Lower lobe of right lung (tissue), 2 donors: ENCODE measurements around the gene CPLX1. TPM values are rescaled to one million over a fixed set of nuclear protein-coding genes. Genes with fewer than 3 reads are reported as not detected.

Source experiments
- ATAC-seq, 2 donors: fragments of 200-7000 bp; cut with Tn5 transposase; one replicate each; pipeline ENCODE4 v1.9.1; 2020 to 2022; ENCODE audit warnings: mild to moderate bottlenecking in 2 of 2, moderate library complexity in 2 of 2
- DNase-seq: peaks from one replicate; pipeline ENCODE4 v3.0.0-alpha.2; 2020
- H3K27ac ChIP-seq: fragments of 200-600 bp; one replicate; pipeline ENCODE4 v1.8.0; 2022
- H3K27me3 ChIP-seq: fragments of 200-600 bp; one replicate; pipeline ENCODE4 v1.8.0; 2022; ENCODE audit warnings: low read depth
- H3K36me3 ChIP-seq: fragments of 200-600 bp; one replicate; pipeline ENCODE4 v1.8.0; 2022; ENCODE audit warnings: mild to moderate bottlenecking
- H3K4me1 ChIP-seq: fragments of 200-600 bp; one replicate; pipeline ENCODE4 v1.8.0; 2022
- H3K4me3 ChIP-seq: fragments of 200-600 bp; one replicate; pipeline ENCODE4 v1.8.0; 2022; ENCODE audit warnings: mild to moderate bottlenecking
- H3K9me3 ChIP-seq: fragments of 200-600 bp; one replicate; pipeline ENCODE4 v1.8.0; 2022
- intact Hi-C: fragments of 100-400 bp; cut with DNase I; formaldehyde crosslinking; loops from one replicate; pipeline ENCODE4 v1.11.0; 2022
- total RNA-seq: library from RNA; stranded (reverse); fragmentation: NEBNext Ultra II Directional; extraction: Animal tissue kit (Norgen Biotek cat#: 25700); gene quantifications from one replicate; pipeline ENCODE4 v1.2.1, GENCODE V29; 2021
- TF ChIP-seq, protein P1 (sequence below): fragments of 200-600 bp; IDR thresholded peaks from one replicate; pipeline ENCODE4 v1.8.0; 2022; ENCODE audit warnings: antibody characterized with exemption, mild to moderate bottlenecking
- donor health status: DM: no; HTN: yes; CAD: no; lungs with severe emphysema.

Gene CPLX1
- total RNA-seq, 1 donor from 2014 or later = 3.9 TPM

DNA sequence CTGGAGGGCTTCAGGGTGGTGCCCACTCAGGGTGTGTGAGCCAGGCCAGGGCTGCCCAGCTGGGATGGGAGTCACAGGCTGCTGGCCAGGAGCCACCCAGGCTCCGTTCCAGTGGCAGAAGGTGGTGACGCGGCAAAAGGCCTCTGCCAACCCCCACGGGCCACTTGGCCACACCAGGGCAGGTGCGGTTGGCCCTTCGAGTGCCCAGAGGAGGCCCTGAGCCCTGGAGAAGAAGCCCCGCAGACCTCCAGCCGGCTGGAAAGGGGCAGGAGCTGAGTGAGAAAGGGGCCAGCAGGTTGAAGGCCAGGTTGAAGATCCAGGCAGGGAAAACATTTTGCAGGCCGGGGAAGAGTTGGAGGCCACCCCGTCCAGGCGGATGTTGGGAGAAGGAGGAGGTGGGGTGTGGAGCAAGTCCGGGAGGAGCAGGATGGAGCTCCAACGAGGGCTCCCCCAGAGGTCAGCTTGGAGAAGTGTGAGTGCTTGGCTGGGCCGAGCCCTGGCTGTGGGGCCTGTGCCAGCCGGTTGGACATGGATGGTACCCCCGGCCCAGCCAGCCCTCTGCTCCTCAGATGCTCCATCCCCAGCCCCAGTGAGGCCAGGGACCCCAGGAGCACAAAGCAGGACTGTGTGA, 2.8 kb upstream of the CPLX1 start:
- Histone ChIP-seq H3K9me3 (no peaks in the 10 kb centered on the region), H3K4me3 (no peak overlapping the region), H3K27ac (no peak overlapping the region), H3K36me3 (no peaks in the 10 kb centered on the region), H3K27me3 (peaks cover 65% of the 10 kb centered on the region), H3K4me1 (peaks cover 6% of the 10 kb centered on the region)
- TF ChIP-seq, protein P1, sequence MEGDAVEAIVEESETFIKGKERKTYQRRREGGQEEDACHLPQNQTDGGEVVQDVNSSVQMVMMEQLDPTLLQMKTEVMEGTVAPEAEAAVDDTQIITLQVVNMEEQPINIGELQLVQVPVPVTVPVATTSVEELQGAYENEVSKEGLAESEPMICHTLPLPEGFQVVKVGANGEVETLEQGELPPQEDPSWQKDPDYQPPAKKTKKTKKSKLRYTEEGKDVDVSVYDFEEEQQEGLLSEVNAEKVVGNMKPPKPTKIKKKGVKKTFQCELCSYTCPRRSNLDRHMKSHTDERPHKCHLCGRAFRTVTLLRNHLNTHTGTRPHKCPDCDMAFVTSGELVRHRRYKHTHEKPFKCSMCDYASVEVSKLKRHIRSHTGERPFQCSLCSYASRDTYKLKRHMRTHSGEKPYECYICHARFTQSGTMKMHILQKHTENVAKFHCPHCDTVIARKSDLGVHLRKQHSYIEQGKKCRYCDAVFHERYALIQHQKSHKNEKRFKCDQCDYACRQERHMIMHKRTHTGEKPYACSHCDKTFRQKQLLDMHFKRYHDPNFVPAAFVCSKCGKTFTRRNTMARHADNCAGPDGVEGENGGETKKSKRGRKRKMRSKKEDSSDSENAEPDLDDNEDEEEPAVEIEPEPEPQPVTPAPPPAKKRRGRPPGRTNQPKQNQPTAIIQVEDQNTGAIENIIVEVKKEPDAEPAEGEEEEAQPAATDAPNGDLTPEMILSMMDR = no peak
- intact Hi-C loops = no loop called here
- ATAC-seq (no peak), DNase-seq (peak; percentile 41)

DNA sequence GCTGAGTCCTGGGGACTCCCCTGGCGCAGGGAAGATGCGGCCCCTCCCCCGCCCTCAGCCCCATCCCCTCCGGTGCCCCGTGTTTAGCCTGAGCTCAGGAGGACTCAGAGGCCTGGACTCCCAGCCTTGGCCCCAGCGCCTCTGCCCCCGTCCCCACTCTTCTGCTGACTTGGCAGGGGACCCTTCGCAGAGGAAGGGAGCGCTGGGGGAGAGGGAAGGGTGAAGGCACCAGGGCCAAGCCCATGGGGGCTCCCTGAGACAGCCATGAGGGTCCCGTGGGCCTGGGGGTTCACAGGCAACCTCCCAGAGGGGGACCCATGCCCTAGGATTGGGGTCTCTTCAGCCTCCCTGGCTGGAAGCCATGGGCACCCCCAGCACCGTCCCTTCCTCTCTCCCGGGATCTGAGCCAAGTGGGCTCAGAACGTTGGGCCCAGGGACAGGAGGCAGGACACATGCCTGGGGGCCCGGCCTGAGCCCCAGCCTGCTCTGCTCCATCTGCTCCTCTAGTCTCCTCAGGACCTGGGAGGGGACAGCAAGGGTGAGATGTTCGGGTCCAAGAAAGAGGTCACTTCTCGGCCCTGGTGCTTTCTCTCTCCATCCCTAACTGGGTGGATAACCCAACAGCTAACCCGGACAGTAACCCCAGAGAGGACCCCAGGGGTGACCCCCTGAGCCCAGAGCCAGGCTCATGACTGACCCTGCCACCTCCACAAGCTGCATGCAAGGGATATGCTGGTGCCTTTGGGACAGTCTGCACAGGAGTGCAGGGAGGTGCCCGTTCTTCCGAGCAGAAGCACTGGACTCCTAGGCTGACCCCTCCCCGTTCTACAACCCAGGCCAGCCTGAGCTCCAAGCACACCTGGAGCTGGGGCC, 1.5 kb upstream of the CPLX1 start:
- intact Hi-C loops = no loop called here
- Histone ChIP-seq H3K27me3 (peaks cover 74% of the 10 kb centered on the region), H3K4me3 (no peak overlapping the region), H3K4me1 (peaks cover 6% of the 10 kb centered on the region), H3K36me3 (no peaks in the 10 kb centered on the region), H3K27ac (no peak overlapping the region), H3K9me3 (no peaks in the 10 kb centered on the region)
- peak; percentile 22 for DNase-seq
- ATAC-seq = no peak
- TF ChIP-seq, protein P1 = no peak

DNA sequence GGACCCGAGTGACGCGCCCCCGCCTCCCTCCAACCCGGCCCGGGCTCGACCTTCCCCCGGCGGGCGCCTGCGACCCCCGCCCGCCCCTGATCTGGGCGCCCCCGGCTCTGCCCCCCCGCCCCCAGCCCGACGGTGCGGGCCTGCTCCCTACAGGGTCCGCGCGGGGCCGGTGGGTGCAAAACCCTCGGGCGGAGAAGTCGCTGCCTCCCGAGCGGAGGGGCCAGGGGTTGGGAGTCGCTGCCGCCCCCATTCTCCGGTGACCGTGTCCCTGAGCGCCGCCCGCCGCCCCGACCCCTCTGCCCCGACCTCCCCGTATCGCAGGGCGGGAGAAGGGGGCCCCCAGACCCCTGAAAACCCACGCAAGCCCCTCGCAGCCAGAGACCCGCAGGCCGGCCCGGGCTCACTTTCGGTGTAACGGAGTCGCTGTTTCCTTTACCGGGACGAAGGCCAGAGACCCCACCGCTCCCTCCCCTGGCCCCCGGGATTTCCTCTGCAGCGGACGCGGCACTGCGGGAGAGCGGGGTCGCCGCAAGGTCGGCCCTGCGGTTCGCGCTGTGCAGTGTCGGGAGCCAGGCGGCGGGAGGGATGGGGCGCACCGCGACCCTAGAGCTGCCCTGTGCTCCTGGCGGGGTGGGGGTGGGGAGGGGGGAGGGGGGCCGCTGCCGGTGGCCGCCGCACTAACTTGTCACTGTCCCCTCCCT, 729 bp upstream of the CPLX1 start:
- H3K4me3 ChIP-seq = no peak overlapping the region
- DNase-seq = peak; percentile 38
- intact Hi-C loops = no loop called here

DNA sequence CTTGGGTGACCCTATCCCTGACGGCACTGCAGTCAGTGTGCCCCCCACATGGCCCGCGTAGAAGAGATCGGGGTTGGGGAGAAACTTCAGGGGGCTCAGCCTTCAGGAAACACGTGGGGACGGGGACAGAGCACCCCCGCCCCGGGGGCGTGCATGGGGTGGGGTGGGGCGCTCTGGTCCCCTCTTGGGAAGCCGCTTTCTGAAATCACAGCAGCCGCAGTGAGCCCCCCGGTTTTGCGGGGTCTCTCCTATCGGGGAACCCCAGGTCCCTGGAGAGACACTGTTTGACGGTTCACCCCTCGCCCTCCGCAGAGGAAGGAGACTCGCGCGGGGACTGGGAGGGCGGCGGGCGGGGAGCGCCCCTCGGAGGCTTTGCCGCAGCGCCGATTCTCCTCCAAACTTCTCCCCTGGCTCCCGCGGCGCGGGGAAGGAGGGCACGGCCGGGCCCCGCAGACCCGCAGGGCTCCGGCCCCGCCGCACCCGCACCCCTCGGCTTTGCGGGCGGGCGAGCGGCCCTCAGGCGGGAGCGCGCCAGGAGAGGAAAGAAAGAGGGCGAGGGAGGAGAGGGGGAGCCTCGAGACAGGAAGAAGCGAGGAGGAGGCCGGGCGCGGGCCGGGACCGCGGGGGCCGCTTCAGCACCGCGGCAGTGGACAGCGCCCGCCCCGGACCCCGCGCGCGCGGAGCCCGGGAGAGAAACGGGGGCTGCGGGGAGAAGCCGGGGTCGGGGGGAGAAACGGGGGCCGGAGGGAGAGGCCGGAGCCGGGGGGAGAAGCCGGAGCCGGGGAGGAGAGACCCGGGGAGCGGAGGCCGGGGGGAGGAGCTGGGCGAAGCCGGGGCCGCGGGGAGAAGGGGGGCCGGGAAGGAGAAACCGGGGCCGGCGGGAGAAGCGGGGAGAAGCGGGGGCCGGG, 612 bp downstream of the CPLX1 start:
- peaks cover 6% of the 10 kb centered on the region for H3K4me1 ChIP-seq
- ATAC-seq (peak; percentile 28 to 59), DNase-seq (peak; percentile 13)
- H3K9me3 ChIP-seq = no peaks in the 10 kb centered on the region
- TF ChIP-seq, protein P1 = no peak
- no peaks in the 10 kb centered on the region for H3K36me3 ChIP-seq
- intact Hi-C loops = no loop called here
- peak overlapping the region; percentile 27 for H3K4me3 ChIP-seq
- H3K27ac ChIP-seq = no peak overlapping the region
- peaks cover 80% of the 10 kb centered on the region for H3K27me3 ChIP-seq

More for the DNA sequence above, 729 bp upstream of the CPLX1 start:
- Histone ChIP-seq H3K27ac (no peak overlapping the region), H3K27me3 (peaks cover 72% of the 10 kb centered on the region), H3K36me3 (no peaks in the 10 kb centered on the region), H3K4me1 (peaks cover 6% of the 10 kb centered on the region), H3K9me3 (no peaks in the 10 kb centered on the region)
- TF ChIP-seq, protein P1 = no peak
- ATAC-seq = no peak
